Measurements from ENCODE around the gene CERS6.

GRCh38 chr2:168500516-168500915, 44.4 kb downstream of the CERS6 start:
- no peak for TF ChIP-seq POLR2AphosphoS5 (IDR thresholded peaks at IDR 0.05)
- TF ChIP-seq POLR2A (IDR thresholded peaks at IDR 0.05), result no peak
- no peak for TF ChIP-seq CTCF (IDR thresholded peaks at IDR 0.05)
- TF ChIP-seq EP300 (IDR thresholded peaks at IDR 0.05), result no peak
